GM12874 (cell line): ENCODE data around the gene KCNQ5.

Experiments used
- CTCF ChIP-seq: IDR thresholded peaks from 2 replicates; pipeline ENCODE4 v1.5.1; 2011; ENCODE audit warnings: low read depth, mild to moderate bottlenecking, control low read depth, low read length, moderate library complexity; ENCODE audit not compliant: insufficient read depth

The KCNQ5 gene

GRCh38 chr6:73043446-73043845 lies 421.6 kb downstream of the KCNQ5 start:
- no peak for TF ChIP-seq CTCF

- TF ChIP-seq CTCF: no peak
Measured at GRCh38 chr6:73045609-73046008, 423.7 kb downstream of the KCNQ5 start.

- no peak for TF ChIP-seq CTCF
Measured at GRCh38 chr6:73047801-73048200, 425.9 kb downstream of the KCNQ5 start.

GRCh38 chr6:73049971-73050594 lies 428.2 kb downstream of the KCNQ5 start:
- TF ChIP-seq CTCF: no peak

- TF ChIP-seq CTCF: no peak
Measured at GRCh38 chr6:73050706-73051105, 428.8 kb downstream of the KCNQ5 start.

- TF ChIP-seq CTCF: no peak
Measured at GRCh38 chr6:73051147-73051546, 429.3 kb downstream of the KCNQ5 start.

- no peak for TF ChIP-seq CTCF
Measured at GRCh38 chr6:73054958-73055357, 433.1 kb downstream of the KCNQ5 start.
